ENCODE data around the gene PGLYRP3. TPM values are rescaled to one million over a fixed set of nuclear protein-coding genes. Genes with fewer than 3 reads are reported as not detected.
"Not testable (repeated sequence)": the region's sequence is repeated elsewhere in the genome, so short reads cannot be mapped to it uniquely, and the experiment has no call there.

PGLYRP3 gene
- polyA plus RNA-seq, 3 donors = not detected

DNA sequence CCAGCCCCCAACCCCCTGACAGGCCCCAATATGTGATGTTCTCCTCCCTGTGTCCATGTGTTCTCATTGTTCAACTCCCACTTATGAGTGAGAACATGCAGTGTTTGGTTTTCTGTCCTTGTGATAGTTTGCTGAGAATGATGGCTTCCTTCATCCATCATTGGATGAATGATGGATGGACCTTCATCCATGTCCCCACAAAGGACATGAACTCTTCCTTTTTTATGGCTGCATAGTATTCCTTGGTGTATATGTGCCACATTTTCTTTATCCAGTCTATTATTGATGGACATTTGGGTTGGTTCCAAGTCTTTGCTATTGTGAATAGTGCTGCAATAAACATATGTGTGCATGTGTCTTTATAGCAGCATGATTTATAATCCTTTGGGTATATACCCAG lies 1.6 kb upstream of the PGLYRP3 start:
- DNase-seq; H3K36me3 ChIP-seq (replicated peaks in 1 of 2; ENCODE audit: control insufficient read depth in 1 of 2, insufficient read depth in 2 of 2, low read length in 2 of 2); H3K9me3 ChIP-seq (replicated peaks in 1 of 2; ENCODE audit: control insufficient read depth in 1 of 2, insufficient read depth in 1 of 2, low read length in 2 of 2); intact Hi-C loops (cut with micrococcal nuclease); H3K27me3 Mint-ChIP-seq (ENCODE audit: low read depth in 3 of 3); H3K9ac ChIP-seq (ENCODE audit: insufficient read depth, low read length, poor library complexity, severe bottlenecking); H3K36me3 Mint-ChIP-seq; H3K4me3 Mint-ChIP-seq; H3K79me2 ChIP-seq (ENCODE audit: insufficient read depth, low read length); H3K9me3 Mint-ChIP-seq; H3K4me1 ChIP-seq (ENCODE audit: control insufficient read depth in 1 of 2, insufficient read depth in 2 of 2, low read length in 2 of 2); H4K20me1 ChIP-seq (ENCODE audit: insufficient read depth, low read length); H2AFZ ChIP-seq (ENCODE audit: insufficient read depth, low read depth, low read length, poor library complexity, severe bottlenecking); H3K27ac ChIP-seq (ENCODE audit: low read depth in 1 of 2, low read length in 2 of 2); H3K4me2 ChIP-seq (replicated peaks; ENCODE audit: extremely low read depth, low read length, poor library complexity, severe bottlenecking); H3K4me1 Mint-ChIP-seq; H3K27me3 ChIP-seq (ENCODE audit: control insufficient read depth in 2 of 2, insufficient read depth in 2 of 2, low read length in 2 of 2); H3K4me3 ChIP-seq (replicated peaks in 1 of 3; ENCODE audit: low read depth in 2 of 3, low read length in 3 of 3); H3K27ac Mint-ChIP-seq: not testable (repeated sequence)

DNA sequence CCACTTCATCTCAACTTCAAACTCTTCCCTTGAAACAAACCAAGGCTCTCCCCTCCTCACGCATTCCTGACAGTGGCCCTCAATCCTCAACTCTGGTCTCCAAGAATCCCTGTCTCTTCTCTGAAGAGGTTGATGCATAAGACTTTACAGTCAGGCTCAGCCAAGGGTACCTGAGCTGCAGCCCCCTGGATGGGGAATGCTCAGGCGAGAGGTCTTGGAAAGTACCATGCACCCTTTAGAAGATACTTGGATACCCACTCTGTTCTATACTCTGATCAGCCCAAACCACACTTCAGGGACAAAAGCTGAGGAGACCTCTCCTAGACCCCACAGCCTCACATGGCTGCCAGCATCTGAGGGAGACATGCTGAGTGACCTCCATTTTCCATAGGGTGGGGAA lies 536 bp upstream of the PGLYRP3 start:
- TF ChIP-seq, protein P1, sequence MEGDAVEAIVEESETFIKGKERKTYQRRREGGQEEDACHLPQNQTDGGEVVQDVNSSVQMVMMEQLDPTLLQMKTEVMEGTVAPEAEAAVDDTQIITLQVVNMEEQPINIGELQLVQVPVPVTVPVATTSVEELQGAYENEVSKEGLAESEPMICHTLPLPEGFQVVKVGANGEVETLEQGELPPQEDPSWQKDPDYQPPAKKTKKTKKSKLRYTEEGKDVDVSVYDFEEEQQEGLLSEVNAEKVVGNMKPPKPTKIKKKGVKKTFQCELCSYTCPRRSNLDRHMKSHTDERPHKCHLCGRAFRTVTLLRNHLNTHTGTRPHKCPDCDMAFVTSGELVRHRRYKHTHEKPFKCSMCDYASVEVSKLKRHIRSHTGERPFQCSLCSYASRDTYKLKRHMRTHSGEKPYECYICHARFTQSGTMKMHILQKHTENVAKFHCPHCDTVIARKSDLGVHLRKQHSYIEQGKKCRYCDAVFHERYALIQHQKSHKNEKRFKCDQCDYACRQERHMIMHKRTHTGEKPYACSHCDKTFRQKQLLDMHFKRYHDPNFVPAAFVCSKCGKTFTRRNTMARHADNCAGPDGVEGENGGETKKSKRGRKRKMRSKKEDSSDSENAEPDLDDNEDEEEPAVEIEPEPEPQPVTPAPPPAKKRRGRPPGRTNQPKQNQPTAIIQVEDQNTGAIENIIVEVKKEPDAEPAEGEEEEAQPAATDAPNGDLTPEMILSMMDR (IDR thresholded peaks at IDR 0.05) = no peak
- Histone ChIP-seq H3K4me1 (ENCODE audit: control insufficient read depth in 1 of 2, insufficient read depth in 2 of 2, low read length in 2 of 2) (no peaks in the 10 kb centered on the region), H3K79me2 (ENCODE audit: insufficient read depth, low read length) (no peaks in the 10 kb centered on the region), H2AFZ (ENCODE audit: insufficient read depth, low read depth, low read length, poor library complexity, severe bottlenecking) (no peak overlapping the region), H3K4me2 (replicated peaks; ENCODE audit: extremely low read depth, low read length, poor library complexity, severe bottlenecking) (no peak overlapping the region), H3K27ac (ENCODE audit: low read depth in 1 of 2, low read length in 2 of 2) (no peak overlapping the region), H3K4me3 (replicated peaks in 1 of 3; ENCODE audit: low read depth in 2 of 3, low read length in 3 of 3) (no peak overlapping the region), H3K9me3 (replicated peaks in 1 of 2; ENCODE audit: control insufficient read depth in 1 of 2, insufficient read depth in 1 of 2, low read length in 2 of 2) (no peaks in the 10 kb centered on the region), H3K36me3 (replicated peaks in 1 of 2; ENCODE audit: control insufficient read depth in 1 of 2, insufficient read depth in 2 of 2, low read length in 2 of 2) (no peaks in the 10 kb centered on the region), H3K9ac (ENCODE audit: insufficient read depth, low read length, poor library complexity, severe bottlenecking) (no peak overlapping the region), H3K27me3 (ENCODE audit: control insufficient read depth in 2 of 2, insufficient read depth in 2 of 2, low read length in 2 of 2) (no peaks in the 10 kb centered on the region), H4K20me1 (ENCODE audit: insufficient read depth, low read length) (no peaks in the 10 kb centered on the region)
- Mint-ChIP-seq H3K27ac (no peak overlapping the region), H3K36me3 (no peaks in the 10 kb centered on the region), H3K4me1 (no peaks in the 10 kb centered on the region), H3K27me3 (ENCODE audit: low read depth in 3 of 3) (peaks cover 1 to 5% (median 4%) of the 10 kb centered on the region in 3 donors), H3K9me3 (peaks cover 0 to 6% (median 3%) of the 10 kb centered on the region in 7 donors), H3K4me3 (no peak overlapping the region)
- no CpG with 5 or more reads among the region's 2 CpGs for WGBS (ENCODE audit: insufficient coverage)
- DNase-seq = no peak
- intact Hi-C loops (cut with micrococcal nuclease) = no loop called here

Data from CD14-positive monocyte (primary cell).